Left colon (tissue), 2 donors: Measurements from ENCODE around the gene ALG14. TPM values are rescaled to one million over a fixed set of nuclear protein-coding genes. Genes with fewer than 3 reads are reported as not detected.

ENCODE experiments used
- ATAC-seq: fragments of 200-7000 bp; cut with Tn5 transposase; one replicate; pipeline ENCODE4 v1.9.1; 2020; ENCODE audit warnings: mild to moderate bottlenecking, moderate library complexity
- DNase-seq, 2 donors: peaks; one replicate each; pipeline ENCODE4 v3.0.0-alpha.2; 2020
- intact Hi-C, 2 donors: fragments of 100-400 bp; cut with DNase I in 1 of 2; cut with micrococcal nuclease in 1 of 2; formaldehyde crosslinking; loops; one replicate each; pipeline versions ENCODE4 v1.11.2 to v1.14.0; 2022; cut with DNase I, micrococcal nuclease
- total RNA-seq, 2 donors: library from RNA; stranded (reverse); fragmentation: NEBNext Ultra II Directional; extraction: Animal tissue kit (Norgen Biotek cat#: 25700); gene quantifications; one replicate each; pipeline ENCODE4 v1.2.1, GENCODE V29; 2021
- donor health status: DM: no; HTN: no; CAD: no.
- donor health status: DM: yes; HTN: yes; CAD: no.

The ALG14 gene
- total RNA-seq, 2 donors from 2014 or later, result 9.8 to 13.9 TPM

DNA sequence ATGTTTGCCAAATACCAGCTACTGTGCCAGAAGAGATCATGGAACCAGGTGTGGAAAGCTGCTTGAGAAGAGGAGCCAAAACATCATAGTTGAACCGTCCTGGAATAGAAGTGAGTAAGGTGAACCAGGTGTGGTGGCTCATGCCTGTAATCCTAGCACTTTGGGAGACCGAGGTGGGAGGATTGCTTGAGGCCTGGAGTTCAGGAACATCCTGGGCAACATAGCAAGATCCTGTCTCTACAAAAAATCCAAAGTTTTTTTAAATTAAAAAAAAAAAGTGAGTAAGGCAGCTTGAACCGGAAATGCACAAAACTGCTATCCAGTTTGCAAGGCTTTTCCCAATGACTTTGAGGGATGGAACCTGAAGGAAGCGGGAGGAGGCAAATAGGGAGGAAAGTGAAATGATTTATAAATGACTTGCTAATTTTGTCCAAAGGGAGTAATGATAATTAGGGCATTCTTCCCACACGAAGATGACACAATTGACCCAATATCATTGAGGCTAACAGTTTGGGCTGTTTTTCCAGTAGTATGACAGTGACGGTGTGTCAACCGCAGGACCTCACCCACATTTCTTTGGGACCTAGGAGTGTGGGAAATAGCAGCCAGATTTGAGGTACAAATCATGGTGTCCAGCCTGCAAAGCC, 144.3 kb downstream of the ALG14 start:
- DNase-seq (no peak), ATAC-seq (no peak)
- intact Hi-C loops, result loop anchor here in 1 of 2 donors (5.0 kb wide), 2 partner anchors 76 to 114 kb away; no protein-coding TSS in a partner anchor

DNA sequence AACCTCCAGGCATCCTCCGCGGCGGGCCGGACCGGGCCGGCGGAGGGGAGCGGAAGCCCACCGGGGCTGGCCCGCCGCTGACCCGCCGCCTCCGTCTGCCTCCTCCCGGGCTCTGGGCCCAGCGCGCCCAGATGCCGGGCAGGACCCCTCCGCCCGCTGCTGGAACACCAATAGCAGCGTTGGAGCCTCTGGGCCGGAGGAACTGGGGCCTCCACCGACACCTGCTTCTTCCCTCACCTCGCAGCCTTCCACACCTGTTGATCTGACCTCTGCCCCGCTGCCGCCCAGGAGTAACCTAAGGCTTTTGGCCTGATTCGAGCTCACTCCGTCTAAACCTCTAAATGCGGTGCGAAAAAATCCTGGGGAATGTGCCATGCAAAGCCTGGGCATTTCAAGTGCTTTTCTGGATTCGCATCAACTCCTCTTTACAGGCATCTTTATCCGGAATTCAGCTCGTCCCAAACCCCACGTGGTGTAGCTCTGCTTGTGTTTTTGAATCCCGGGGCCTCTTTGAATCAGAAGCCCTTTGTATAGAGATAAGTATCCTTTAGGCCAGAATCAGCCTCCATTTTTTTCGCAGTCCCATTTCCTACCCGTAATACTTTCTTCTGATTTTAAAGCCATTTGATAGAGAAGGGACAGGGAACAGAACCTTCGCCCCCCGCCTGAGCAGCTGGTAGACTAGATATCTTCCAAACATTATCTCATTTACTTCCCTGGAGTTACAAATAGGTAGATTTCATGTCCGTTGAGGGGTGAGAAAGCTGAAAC, 145.2 kb downstream of the ALG14 start:
- intact Hi-C loops, result loop anchor here in 1 of 2 donors (5.0 kb wide), 2 partner anchors 75 to 115 kb away; no protein-coding TSS in a partner anchor
- ATAC-seq (peak; percentile 30), DNase-seq (peak; percentile 63 to 68)

DNA sequence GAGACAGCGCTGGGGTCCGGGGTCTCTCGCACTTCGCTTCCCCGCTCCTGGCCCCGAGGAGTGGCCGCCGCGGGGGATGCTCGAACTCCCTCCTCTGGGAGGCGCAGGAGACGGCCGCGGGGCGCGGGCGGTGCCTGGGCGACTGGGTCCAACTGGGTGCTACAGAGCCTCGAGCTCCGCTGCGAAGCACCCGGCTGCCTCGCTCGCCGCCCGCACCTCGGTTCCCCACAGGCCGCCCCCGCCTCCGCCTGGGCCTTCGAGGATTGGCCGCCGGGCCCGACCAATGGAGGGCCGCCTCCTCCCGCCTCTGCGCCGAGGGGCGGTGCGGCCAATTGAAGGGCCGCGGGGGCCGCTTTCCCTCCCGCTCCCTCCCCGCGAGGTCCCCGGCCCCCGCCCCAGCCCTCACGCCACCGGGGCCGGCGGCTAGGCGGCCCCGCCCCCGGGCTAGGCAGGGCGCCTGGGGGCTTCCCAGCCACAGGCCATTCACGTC, 145.8 kb downstream of the ALG14 start, which contains the start of gene CNN3:
Gene CNN3, minus strand, starts transcription at position 196 of the 490 bp plus-strand sequence. CDS start 216 bp downstream, outside the sequence.
- intact Hi-C loops, result loop anchor here in 1 of 2 donors (5.0 kb wide), 2 partner anchors 75 to 115 kb away; no protein-coding TSS in a partner anchor
- ATAC-seq, result peak; percentile 84
- peak; percentile 93 to 94 for DNase-seq

DNA sequence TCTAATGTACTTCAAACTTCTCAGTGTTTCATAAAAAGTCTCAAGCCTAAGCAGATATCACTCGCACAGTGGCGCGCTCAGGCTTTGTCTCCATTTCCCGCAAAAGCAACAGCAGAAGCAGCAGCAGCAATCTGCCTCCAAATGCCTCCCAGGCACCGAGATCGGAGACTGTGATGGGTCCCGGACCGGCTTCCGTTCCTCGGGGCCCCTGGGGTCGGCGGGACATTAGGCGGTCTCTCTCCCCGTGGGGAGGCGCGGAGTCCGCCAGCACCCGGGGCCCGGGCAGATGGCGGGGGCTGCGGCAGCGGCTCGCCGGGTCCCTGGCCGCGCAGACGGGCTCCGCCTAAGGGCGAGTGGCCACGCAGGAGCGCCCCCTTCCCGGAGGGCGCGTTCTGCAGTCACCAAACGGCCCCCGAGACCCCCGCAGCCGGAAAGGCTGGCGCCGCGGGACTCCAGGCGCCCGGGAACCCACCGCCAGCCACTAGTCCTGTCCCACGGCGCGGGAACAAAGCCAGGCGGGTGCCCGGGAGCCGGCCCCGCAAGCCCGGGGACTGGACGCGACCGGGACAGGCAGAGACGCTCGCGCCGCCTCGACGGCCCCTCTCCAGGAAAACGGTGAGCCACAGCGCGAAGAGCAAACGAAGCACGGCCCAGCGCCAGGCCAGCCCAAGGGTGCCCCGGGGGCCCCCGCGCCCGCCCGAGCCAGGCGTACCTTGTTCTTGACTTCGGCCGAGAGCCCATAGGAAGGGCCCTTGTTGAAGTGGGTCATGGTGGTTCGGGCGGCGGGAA, 146.4 kb downstream of the ALG14 start:
- peak; percentile 54 for ATAC-seq
- peak in 1 of 2 donors; percentile 63 for DNase-seq
- intact Hi-C loops, result loop anchor here in 1 of 2 donors (5.0 kb wide), 2 partner anchors 74 to 116 kb away; no protein-coding TSS in a partner anchor

DNA sequence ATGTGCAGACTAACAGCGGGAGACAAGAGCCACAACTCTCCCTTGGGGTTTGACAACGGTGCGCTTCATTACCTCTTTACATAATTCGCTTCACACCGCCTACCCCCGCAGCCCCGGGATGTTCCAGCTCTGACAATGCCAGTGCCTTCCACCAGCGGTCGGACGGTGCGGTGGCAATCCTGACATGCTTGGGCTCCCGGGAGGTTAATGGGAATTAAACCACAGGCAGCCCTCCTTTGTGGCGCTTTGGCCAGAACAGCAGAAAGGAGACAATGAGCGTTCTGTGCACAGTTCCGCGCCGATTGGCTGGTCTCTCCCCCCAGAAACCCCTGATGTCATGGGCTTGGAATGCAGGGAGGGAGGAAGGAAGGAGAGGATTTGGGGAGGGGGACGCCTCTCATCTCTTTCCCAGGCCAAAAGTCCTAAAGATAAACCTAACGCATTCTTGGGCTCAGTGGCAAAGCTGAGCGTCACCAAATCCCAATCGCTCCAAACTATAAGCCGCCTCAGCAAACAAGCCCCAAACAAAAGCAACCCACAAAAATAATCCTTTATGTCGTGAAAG, 147.1 kb downstream of the ALG14 start:
- intact Hi-C loops, result loop anchor here in 1 of 2 donors (5.0 kb wide), 2 partner anchors 73 to 117 kb away; no protein-coding TSS in a partner anchor
- DNase-seq (peak; percentile 58 to 61), ATAC-seq (peak; percentile 2)

DNA sequence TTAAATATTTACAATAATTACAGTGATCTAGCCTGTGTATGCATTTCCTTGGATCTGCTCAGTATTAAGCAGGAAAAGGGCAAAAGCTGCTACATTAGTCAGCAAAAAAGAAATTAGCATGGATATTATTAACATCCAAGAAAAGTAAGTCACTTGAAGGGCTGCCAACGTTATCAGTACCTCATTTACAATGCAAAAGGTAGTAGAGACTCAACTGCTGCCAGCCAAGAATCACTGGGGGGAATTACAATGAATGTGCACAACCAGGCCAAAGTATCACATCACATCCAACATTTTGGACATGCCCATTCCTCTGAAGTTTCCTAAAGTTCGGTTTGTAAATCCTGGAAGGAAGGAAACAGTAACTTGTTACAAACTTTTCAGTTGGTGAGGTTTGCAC, 147.7 kb downstream of the ALG14 start:
- intact Hi-C loops, result loop anchor here in 1 of 2 donors (5.0 kb wide), 2 partner anchors 73 to 117 kb away; no protein-coding TSS in a partner anchor
- ATAC-seq (no peak), DNase-seq (no peak)

Other genes starting within 250 kb of the ALG14 start
- gene CNN3, start 145.8 kb downstream of the ALG14 start, total RNA-seq, result 100 to 1,000 TPM in 1 of 2 donors, 10 to 100 TPM in 1; 79.1 to 114 TPM
- 10 to 100 TPM; 64.4 to 80.6 TPM for gene TLCD4, start 44.4 kb upstream of the ALG14 start, total RNA-seq
- gene RWDD3, start 161.3 kb upstream of the ALG14 start, total RNA-seq, result 10 to 100 TPM; 13.3 to 23.1 TPM